Sigmoid colon (tissue), 4 donors: ENCODE results near the gene BRSK1.

Experiments used
- CTCF ChIP-seq, 4 experiments: fragments of 450-650 bp in 3 of 4; fragments of 200-600 bp in 1 of 4; IDR thresholded peaks; one replicate each; pipeline ENCODE4 v1.5.1; 2016 to 2019; ENCODE audit warnings: antibody characterized with exemption in 4 of 4, mild to moderate bottlenecking in 3 of 4, moderate library complexity in 2 of 4
- EP300 ChIP-seq, 4 donors: sonication (generic); formaldehyde crosslinking; IDR thresholded peaks; one replicate each; pipeline ENCODE4 v1.6.1; 2017; ENCODE audit warnings: antibody characterized with exemption in 4 of 4

GRCh38 chr19:55347442-55348009, 63.7 kb downstream of the BRSK1 start:
- TF ChIP-seq EP300 (IDR thresholded peaks at IDR 0.05) (no peak), CTCF (IDR thresholded peaks at IDR 0.05) (no peak)
